Activated CD4-positive, alpha-beta T cell treated with anti-CD3 and anti-CD28 coated beads for 36 hours (primary cell): Measurements from ENCODE around the gene MAPK8IP1. TPM values are rescaled to one million over a fixed set of nuclear protein-coding genes. Genes with fewer than 3 reads are reported as not detected.

Source experiments
- ATAC-seq: fragments of 200-7000 bp; cut with Tn5 transposase; one replicate; pipeline ENCODE4 v1.10.0; 2021; ENCODE audit warnings: mild to moderate bottlenecking, moderate library complexity
- CTCF ChIA-PET: fragments of 350-600 bp; sonication (Branson Sonifier 250); formaldehyde crosslinking; loops from one replicate; lab custom pipeline; 2021; ENCODE audit warnings: antibody characterized with exemption; lab: Charles Lee
- POLR2A ChIA-PET: fragments of 350-600 bp; sonication (Branson Sonifier 250); formaldehyde crosslinking; loops from one replicate; lab custom pipeline; 2021; ENCODE audit warnings: antibody characterized with exemption, inconsistent platforms; lab: Charles Lee
- DNase-seq: peaks from one replicate; pipeline ENCODE4 v3.0.0-alpha.2; 2020
- H3K27ac Mint-ChIP-seq: one replicate; pipeline ENCODE4 v1.8.0; 2021; ENCODE audit warnings: mixed read lengths
- H3K27me3 Mint-ChIP-seq: one replicate; pipeline ENCODE4 v1.8.0; 2021; ENCODE audit warnings: mixed read lengths
- H3K36me3 Mint-ChIP-seq: one replicate; pipeline ENCODE4 v1.8.0; 2021; ENCODE audit warnings: low read depth, mixed read lengths
- H3K4me1 Mint-ChIP-seq: one replicate; pipeline ENCODE4 v1.8.0; 2021; ENCODE audit warnings: mixed read lengths
- H3K4me3 Mint-ChIP-seq: one replicate; pipeline ENCODE4 v1.8.0; 2021; ENCODE audit warnings: mild to moderate bottlenecking, moderate library complexity, mixed read lengths
- H3K9me3 Mint-ChIP-seq: one replicate; pipeline ENCODE4 v1.8.0; 2021; ENCODE audit warnings: low read depth, mixed read lengths
- intact Hi-C, 2 experiments: fragments of 100-400 bp; cut with DNase I in 1 of 2; cut with micrococcal nuclease in 1 of 2; formaldehyde crosslinking; loops; one replicate each; pipeline versions ENCODE4 v1.14.2 to v1.15.1; 2022 to 2024; cut with DNase I, micrococcal nuclease
- total RNA-seq, 2 experiments: library from RNA; stranded (reverse); gene quantifications; one replicate each; pipeline ENCODE4 v1.2.3, GENCODE V29; 2021

The MAPK8IP1 gene
- total RNA-seq, 2 experiments from 2014 or later, result 0.37 to 0.39 TPM

GRCh38 chr11:45860348-45860747 is 25.1 kb upstream of the MAPK8IP1 start:
- H3K9me3 Mint-ChIP-seq, result no peaks in the 10 kb centered on the region
- H3K4me1 Mint-ChIP-seq, result no peaks in the 10 kb centered on the region
- DNase-seq (no peak), ATAC-seq (no peak)
- CTCF ChIA-PET, result interaction anchor here (1.1 kb wide), 1 partner anchor 12 kb away, joined by 4 read pairs; no protein-coding TSS in a partner anchor
- H3K36me3 Mint-ChIP-seq, result peaks cover 20% of the 10 kb centered on the region
- no peaks in the 10 kb centered on the region for H3K27me3 Mint-ChIP-seq
- POLR2A ChIA-PET, result interaction anchor here (0.5 kb wide), 1 partner anchor 370 kb away, joined by 9 read pairs; no protein-coding TSS in a partner anchor
- H3K27ac Mint-ChIP-seq, result no peak overlapping the region
- intact Hi-C loops, result no loop called here
- H3K4me3 Mint-ChIP-seq, result no peak overlapping the region

- Mint-ChIP-seq H3K27ac (no peak overlapping the region), H3K4me1 (no peaks in the 10 kb centered on the region), H3K27me3 (no peaks in the 10 kb centered on the region), H3K4me3 (no peak overlapping the region), H3K9me3 (no peaks in the 10 kb centered on the region), H3K36me3 (peaks cover 22% of the 10 kb centered on the region)
- intact Hi-C loops, result no loop called here
- no peak for ATAC-seq
- no peak for DNase-seq
- ChIA-PET POLR2A (interaction anchor here (0.5 to 0.6 kb wide), 2 partner anchors 370 to 852 kb away, joined by 5 to 9 read pairs; no protein-coding TSS in a partner anchor), CTCF (interaction anchor here (0.9 to 2.1 kb wide), 3 partner anchors 11 to 636 kb away, joined by 4 to 6 read pairs (median 4); no protein-coding TSS in a partner anchor)
Measured at GRCh38 chr11:45860764-45861510, 24.5 kb upstream of the MAPK8IP1 start.

GRCh38 chr11:45864041-45864440 is 21.4 kb upstream of the MAPK8IP1 start:
- Mint-ChIP-seq H3K27me3 (no peaks in the 10 kb centered on the region), H3K27ac (no peak overlapping the region), H3K36me3 (peaks cover 33% of the 10 kb centered on the region), H3K9me3 (no peaks in the 10 kb centered on the region), H3K4me3 (no peak overlapping the region), H3K4me1 (no peaks in the 10 kb centered on the region)
- intact Hi-C loops, result no loop called here
- DNase-seq (no peak), ATAC-seq (no peak)
- ChIA-PET CTCF (interaction anchor here (1.0 kb wide), 1 partner anchor 17 kb away, joined by 3 read pairs; the partner anchor contains the start of gene CRY2), POLR2A (interaction anchor here (0.6 kb wide), 1 partner anchor 31 kb away, joined by 3 read pairs; no protein-coding TSS in a partner anchor)

GRCh38 chr11:45869551-45869950 is 15.9 kb upstream of the MAPK8IP1 start:
- no peaks in the 10 kb centered on the region for H3K9me3 Mint-ChIP-seq
- H3K4me3 Mint-ChIP-seq, result no peak overlapping the region
- ATAC-seq (no peak), DNase-seq (no peak)
- H3K27ac Mint-ChIP-seq, result no peak overlapping the region
- intact Hi-C loops, result no loop called here
- peaks cover 33% of the 10 kb centered on the region for H3K36me3 Mint-ChIP-seq
- CTCF ChIA-PET, result interaction anchor here (0.7 kb wide), 2 partner anchors 11 to 98 kb away, joined by 3 to 4 read pairs; no protein-coding TSS in a partner anchor
- H3K27me3 Mint-ChIP-seq, result no peaks in the 10 kb centered on the region
- POLR2A ChIA-PET, result no interaction called here
- H3K4me1 Mint-ChIP-seq, result no peaks in the 10 kb centered on the region

- no peak for ATAC-seq
- Mint-ChIP-seq H3K27me3 (no peaks in the 10 kb centered on the region), H3K9me3 (no peaks in the 10 kb centered on the region), H3K4me1 (no peaks in the 10 kb centered on the region), H3K4me3 (no peak overlapping the region), H3K36me3 (peaks cover 36% of the 10 kb centered on the region), H3K27ac (no peak overlapping the region)
- ChIA-PET POLR2A (no interaction called here), CTCF (interaction anchor here (1.4 kb wide), 1 partner anchor 136 kb away, joined by 4 read pairs; no protein-coding TSS in a partner anchor)
- intact Hi-C loops, result loop anchor here (10.0 kb wide), 2 partner anchors 134 to 444 kb away; no protein-coding TSS in a partner anchor
- no peak for DNase-seq
Measured at GRCh38 chr11:45870706-45871105, 14.7 kb upstream of the MAPK8IP1 start.

GRCh38 chr11:45871638-45872037 is 13.8 kb upstream of the MAPK8IP1 start:
- no peak overlapping the region for H3K4me3 Mint-ChIP-seq
- no peak for DNase-seq
- ATAC-seq, result no peak
- intact Hi-C loops, result loop anchor here (1.0 to 10.0 kb wide), 3 partner anchors 133 to 443 kb away; no protein-coding TSS in a partner anchor
- CTCF ChIA-PET, result interaction anchor here (0.7 to 2.1 kb wide), 10 partner anchors 9 to 135 kb away, joined by 3 to 12 read pairs (median 4); partner anchors contain the start of gene PEX16
- H3K4me1 Mint-ChIP-seq, result no peaks in the 10 kb centered on the region
- POLR2A ChIA-PET, result no interaction called here
- peaks cover 34% of the 10 kb centered on the region for H3K36me3 Mint-ChIP-seq
- no peaks in the 10 kb centered on the region for H3K27me3 Mint-ChIP-seq
- no peaks in the 10 kb centered on the region for H3K9me3 Mint-ChIP-seq
- H3K27ac Mint-ChIP-seq, result no peak overlapping the region

GRCh38 chr11:45872651-45873356 is 12.6 kb upstream of the MAPK8IP1 start:
- H3K4me3 Mint-ChIP-seq, result no peak overlapping the region
- H3K36me3 Mint-ChIP-seq, result peaks cover 34% of the 10 kb centered on the region
- no peaks in the 10 kb centered on the region for H3K4me1 Mint-ChIP-seq
- POLR2A ChIA-PET, result no interaction called here
- intact Hi-C loops, result loop anchor here (1.0 to 10.0 kb wide), 3 partner anchors 132 to 442 kb away; no protein-coding TSS in a partner anchor
- CTCF ChIA-PET, result interaction anchor here (0.6 to 3.3 kb wide), 16 partner anchors 11 to 837 kb away, joined by 3 to 17 read pairs (median 5); partner anchors contain the start of gene PEX16
- ATAC-seq (peak; percentile 89), DNase-seq (peak; percentile 65)
- no peaks in the 10 kb centered on the region for H3K27me3 Mint-ChIP-seq
- H3K9me3 Mint-ChIP-seq, result no peaks in the 10 kb centered on the region
- H3K27ac Mint-ChIP-seq, result no peak overlapping the region

GRCh38 chr11:45876401-45876800 is 9.1 kb upstream of the MAPK8IP1 start:
- CTCF ChIA-PET, result interaction anchor here (0.6 to 1.4 kb wide), 3 partner anchors 9 to 136 kb away, joined by 3 read pairs; no protein-coding TSS in a partner anchor
- Mint-ChIP-seq H3K27me3 (no peaks in the 10 kb centered on the region), H3K36me3 (peaks cover 35% of the 10 kb centered on the region), H3K4me3 (no peak overlapping the region), H3K27ac (no peak overlapping the region), H3K4me1 (no peaks in the 10 kb centered on the region), H3K9me3 (no peaks in the 10 kb centered on the region)
- DNase-seq, result no peak
- no peak for ATAC-seq
- intact Hi-C loops, result loop anchor here (10.0 kb wide), 2 partner anchors 128 to 438 kb away; no protein-coding TSS in a partner anchor
- POLR2A ChIA-PET, result no interaction called here

GRCh38 chr11:45877221-45877620 is 8.2 kb upstream of the MAPK8IP1 start:
- Mint-ChIP-seq H3K9me3 (no peaks in the 10 kb centered on the region), H3K36me3 (peaks cover 36% of the 10 kb centered on the region), H3K27ac (no peak overlapping the region), H3K4me3 (no peak overlapping the region), H3K4me1 (no peaks in the 10 kb centered on the region), H3K27me3 (no peaks in the 10 kb centered on the region)
- ChIA-PET CTCF (interaction anchor here (0.6 to 1.4 kb wide), 3 partner anchors 47 to 87 kb away, joined by 3 read pairs; no protein-coding TSS in a partner anchor), POLR2A (no interaction called here)
- DNase-seq (no peak), ATAC-seq (no peak)
- intact Hi-C loops, result loop anchor here (10.0 kb wide), 2 partner anchors 128 to 438 kb away; no protein-coding TSS in a partner anchor

GRCh38 chr11:45877845-45878244 is 7.6 kb upstream of the MAPK8IP1 start:
- ATAC-seq, result no peak
- Mint-ChIP-seq H3K4me3 (no peak overlapping the region), H3K27me3 (no peaks in the 10 kb centered on the region), H3K27ac (no peak overlapping the region), H3K4me1 (no peaks in the 10 kb centered on the region), H3K9me3 (no peaks in the 10 kb centered on the region), H3K36me3 (peaks cover 37% of the 10 kb centered on the region)
- ChIA-PET POLR2A (no interaction called here), CTCF (interaction anchor here (0.7 kb wide), 1 partner anchor 47 kb away, joined by 3 read pairs; no protein-coding TSS in a partner anchor)
- no peak for DNase-seq
- intact Hi-C loops, result loop anchor here (10.0 kb wide), 2 partner anchors 127 to 437 kb away; no protein-coding TSS in a partner anchor
